Measurements from ENCODE around the gene CALHM3.

The CALHM3 gene

DNA sequence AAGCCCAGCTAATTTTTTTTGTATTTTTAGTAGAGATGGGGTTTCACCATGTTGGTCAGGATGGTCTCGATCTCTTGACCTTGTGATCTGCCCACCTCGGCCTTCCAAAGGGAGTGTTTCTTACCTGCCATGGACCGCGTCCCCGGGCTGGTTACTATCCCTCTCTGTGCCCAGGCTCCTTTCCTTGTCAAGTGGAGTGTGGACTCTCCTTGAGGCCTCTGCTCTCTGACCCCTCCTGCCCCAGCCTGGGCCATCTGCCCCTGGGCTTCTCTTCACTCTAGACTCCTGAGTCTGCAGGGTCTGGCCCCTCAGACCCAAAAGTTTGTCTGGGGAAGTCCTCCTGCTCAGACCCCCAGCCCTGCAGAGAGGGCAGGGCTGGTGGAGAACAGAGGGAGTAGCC is 35.2 kb upstream of the CALHM3 start:
- TF ChIP-seq CTCF (IDR thresholded peaks at IDR 0.05; ENCODE audit: low read depth, low read length), result no peak
- H3K4me3 ChIP-seq (ENCODE audit: low read depth, low read length), result no peak overlapping the region

- no peak for TF ChIP-seq CTCF (IDR thresholded peaks at IDR 0.05; ENCODE audit: low read depth, low read length)
- H3K4me3 ChIP-seq (ENCODE audit: low read depth, low read length), result no peak overlapping the region
These were observed 34.5 kb upstream of the CALHM3 start for GRCh38 chr10:103513380-103514060.

DNA sequence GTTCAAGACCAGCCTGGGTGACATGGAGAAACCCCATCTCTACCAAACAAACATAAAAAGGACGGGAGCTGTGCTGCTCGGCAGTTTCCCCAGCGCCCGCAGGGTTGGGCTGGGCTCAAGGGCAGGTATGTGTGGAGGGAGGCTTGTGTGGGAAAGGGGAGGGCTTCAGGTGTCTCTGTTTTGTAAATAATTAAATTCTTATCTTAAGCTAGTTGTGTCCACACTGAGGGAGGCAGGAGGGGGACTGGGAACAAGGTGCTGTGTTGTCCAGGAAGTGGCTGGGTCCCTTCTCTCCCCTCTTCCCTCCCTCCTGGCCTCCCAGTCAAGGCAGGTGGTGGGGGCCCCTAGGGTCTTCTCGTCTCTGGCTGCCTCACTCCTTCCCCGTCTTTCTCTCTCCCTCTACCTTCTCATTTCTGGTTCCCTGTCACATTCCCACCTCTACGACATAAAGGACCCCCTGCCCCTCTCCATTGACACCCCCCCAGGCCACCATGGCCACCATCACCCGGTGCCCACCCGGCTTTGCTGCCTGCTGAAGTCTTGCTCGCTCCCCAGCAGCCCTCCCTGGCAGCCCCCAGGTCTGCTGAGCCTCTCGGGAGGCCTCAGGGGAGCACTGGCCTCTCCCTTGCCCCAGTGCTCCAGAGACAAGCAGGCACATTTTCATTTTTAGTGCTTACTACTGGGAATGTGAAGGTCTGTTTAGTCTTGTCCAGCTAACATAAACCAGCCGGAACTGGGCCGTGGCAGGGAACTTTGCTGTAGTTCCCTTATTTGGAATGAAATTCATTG is 33.7 kb upstream of the CALHM3 start:
- no peak overlapping the region for H3K4me3 ChIP-seq (ENCODE audit: low read depth, low read length)
- TF ChIP-seq CTCF (IDR thresholded peaks at IDR 0.05; ENCODE audit: low read depth, low read length), result no peak

GRCh38 chr10:103512166-103512565 is 33.1 kb upstream of the CALHM3 start:
- TF ChIP-seq CTCF (IDR thresholded peaks at IDR 0.05; ENCODE audit: low read depth, low read length), result no peak
- H3K4me3 ChIP-seq (ENCODE audit: low read depth, low read length), result no peak overlapping the region

- no peak overlapping the region for H3K4me3 ChIP-seq (ENCODE audit: low read depth, low read length)
- no peak for TF ChIP-seq CTCF (IDR thresholded peaks at IDR 0.05; ENCODE audit: low read depth, low read length)
These were observed 32.0 kb upstream of the CALHM3 start for GRCh38 chr10:103510791-103511752.

GRCh38 chr10:103510046-103510685 is 31.1 kb upstream of the CALHM3 start:
- no peak for TF ChIP-seq CTCF (IDR thresholded peaks at IDR 0.05; ENCODE audit: low read depth, low read length)
- no peak overlapping the region for H3K4me3 ChIP-seq (ENCODE audit: low read depth, low read length)

Measured in WI38 (cell line).